Measurements from ENCODE around the gene MIOX. TPM values are rescaled to one million over a fixed set of nuclear protein-coding genes. Genes with fewer than 3 reads are reported as not detected.

The MIOX gene
- total and polyA plus RNA-seq, 9 of the 15 experiments (the other 6 are each of a cell fraction or from before 2014, with no cell fraction given) = 0.08 TPM; not detected in 8

DNA sequence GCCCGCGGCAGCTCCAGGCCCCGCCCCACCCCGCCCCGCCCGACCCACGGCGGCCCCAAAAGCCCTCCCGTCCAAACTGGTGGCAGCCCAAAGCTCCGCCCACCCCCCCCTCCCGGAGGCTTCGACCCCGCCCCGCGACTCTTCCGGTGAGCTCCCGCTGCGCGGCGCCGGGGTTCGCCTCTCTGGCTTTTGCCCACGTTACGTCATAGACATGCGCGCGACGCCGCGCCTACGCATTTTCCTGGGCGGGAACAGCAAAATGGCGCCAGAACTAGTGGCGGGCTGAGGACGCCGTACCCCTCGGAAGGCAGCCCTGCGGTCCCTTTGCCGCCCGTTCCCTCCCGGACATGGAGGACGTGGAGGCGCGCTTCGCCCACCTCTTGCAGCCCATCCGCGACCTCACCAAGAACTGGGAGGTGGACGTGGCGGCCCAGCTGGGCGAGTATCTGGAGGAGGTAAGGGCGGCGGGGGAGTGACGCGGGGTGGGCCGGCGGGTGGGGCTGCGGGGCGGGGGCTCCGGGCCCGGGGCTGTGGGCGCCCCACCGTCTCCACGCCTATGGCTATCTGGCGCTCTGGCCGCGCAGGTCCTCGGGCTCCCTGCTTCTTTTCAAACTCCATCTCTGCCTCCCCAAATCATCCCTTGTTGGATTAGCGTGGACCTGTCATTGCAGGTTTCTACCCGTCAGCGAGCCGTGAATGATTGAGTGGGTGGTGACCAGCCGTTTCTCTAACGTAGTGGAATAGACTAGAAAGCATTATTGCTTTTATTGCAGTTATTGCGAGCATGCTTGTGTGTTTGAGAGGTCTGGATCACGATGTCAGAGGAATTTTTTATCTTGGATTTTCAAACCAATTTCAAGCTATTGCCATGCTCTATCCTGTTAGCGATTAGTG, 21.6 kb downstream of the MIOX start, which contains the start of gene NCAPH2 (continued):
- TF ChIP-seq, protein P1, sequence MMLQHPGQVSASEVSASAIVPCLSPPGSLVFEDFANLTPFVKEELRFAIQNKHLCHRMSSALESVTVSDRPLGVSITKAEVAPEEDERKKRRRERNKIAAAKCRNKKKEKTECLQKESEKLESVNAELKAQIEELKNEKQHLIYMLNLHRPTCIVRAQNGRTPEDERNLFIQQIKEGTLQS (IDR thresholded peaks at IDR 0.05) = peak; percentile 77
- TF ChIP-seq, protein P1 (CRISPR knock-in tag; conservative IDR thresholded peaks at IDR 0.05) = no peak
- no peak for TF ChIP-seq ZNF785 (CRISPR knock-in tag; IDR thresholded peaks at IDR 0.05)
- TF ChIP-seq, protein P2, sequence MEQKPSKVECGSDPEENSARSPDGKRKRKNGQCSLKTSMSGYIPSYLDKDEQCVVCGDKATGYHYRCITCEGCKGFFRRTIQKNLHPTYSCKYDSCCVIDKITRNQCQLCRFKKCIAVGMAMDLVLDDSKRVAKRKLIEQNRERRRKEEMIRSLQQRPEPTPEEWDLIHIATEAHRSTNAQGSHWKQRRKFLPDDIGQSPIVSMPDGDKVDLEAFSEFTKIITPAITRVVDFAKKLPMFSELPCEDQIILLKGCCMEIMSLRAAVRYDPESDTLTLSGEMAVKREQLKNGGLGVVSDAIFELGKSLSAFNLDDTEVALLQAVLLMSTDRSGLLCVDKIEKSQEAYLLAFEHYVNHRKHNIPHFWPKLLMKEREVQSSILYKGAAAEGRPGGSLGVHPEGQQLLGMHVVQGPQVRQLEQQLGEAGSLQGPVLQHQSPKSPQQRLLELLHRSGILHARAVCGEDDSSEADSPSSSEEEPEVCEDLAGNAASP (IDR thresholded peaks at IDR 0.05) = no peak
- TF ChIP-seq, protein P3, sequence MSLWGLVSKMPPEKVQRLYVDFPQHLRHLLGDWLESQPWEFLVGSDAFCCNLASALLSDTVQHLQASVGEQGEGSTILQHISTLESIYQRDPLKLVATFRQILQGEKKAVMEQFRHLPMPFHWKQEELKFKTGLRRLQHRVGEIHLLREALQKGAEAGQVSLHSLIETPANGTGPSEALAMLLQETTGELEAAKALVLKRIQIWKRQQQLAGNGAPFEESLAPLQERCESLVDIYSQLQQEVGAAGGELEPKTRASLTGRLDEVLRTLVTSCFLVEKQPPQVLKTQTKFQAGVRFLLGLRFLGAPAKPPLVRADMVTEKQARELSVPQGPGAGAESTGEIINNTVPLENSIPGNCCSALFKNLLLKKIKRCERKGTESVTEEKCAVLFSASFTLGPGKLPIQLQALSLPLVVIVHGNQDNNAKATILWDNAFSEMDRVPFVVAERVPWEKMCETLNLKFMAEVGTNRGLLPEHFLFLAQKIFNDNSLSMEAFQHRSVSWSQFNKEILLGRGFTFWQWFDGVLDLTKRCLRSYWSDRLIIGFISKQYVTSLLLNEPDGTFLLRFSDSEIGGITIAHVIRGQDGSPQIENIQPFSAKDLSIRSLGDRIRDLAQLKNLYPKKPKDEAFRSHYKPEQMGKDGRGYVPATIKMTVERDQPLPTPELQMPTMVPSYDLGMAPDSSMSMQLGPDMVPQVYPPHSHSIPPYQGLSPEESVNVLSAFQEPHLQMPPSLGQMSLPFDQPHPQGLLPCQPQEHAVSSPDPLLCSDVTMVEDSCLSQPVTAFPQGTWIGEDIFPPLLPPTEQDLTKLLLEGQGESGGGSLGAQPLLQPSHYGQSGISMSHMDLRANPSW (CRISPR knock-in tag; IDR thresholded peaks at IDR 0.05) = no peak
- TF ChIP-seq ZNF253 (CRISPR knock-in tag; conservative IDR thresholded peaks at IDR 0.05) = no peak
- TF ChIP-seq, protein P4, sequence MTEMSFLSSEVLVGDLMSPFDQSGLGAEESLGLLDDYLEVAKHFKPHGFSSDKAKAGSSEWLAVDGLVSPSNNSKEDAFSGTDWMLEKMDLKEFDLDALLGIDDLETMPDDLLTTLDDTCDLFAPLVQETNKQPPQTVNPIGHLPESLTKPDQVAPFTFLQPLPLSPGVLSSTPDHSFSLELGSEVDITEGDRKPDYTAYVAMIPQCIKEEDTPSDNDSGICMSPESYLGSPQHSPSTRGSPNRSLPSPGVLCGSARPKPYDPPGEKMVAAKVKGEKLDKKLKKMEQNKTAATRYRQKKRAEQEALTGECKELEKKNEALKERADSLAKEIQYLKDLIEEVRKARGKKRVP (CRISPR knock-in tag; IDR thresholded peaks at IDR 0.05) = no peak
- no peak for TF ChIP-seq ZNF143 (CRISPR knock-in tag; IDR thresholded peaks at IDR 0.05)
- peak; percentile 18; the same call in 1 of the 2 replicates for TF ChIP-seq JUN (IDR thresholded peaks at IDR 0.05; ENCODE audit: borderline replicate concordance, low read depth, low read length)
- TF ChIP-seq JUN (CRISPR knock-in tag; IDR thresholded peaks at IDR 0.05; ENCODE audit: borderline replicate concordance) = no peak
- no peak; the same call in 1 of the 2 replicates for TF ChIP-seq ETV1 (tag; conservative IDR thresholded peaks at IDR 0.05; ENCODE audit: low read depth)
- TF ChIP-seq KLF6 (CRISPR knock-in tag; IDR thresholded peaks at IDR 0.05; ENCODE audit: borderline replicate concordance) = peak; percentile 22; the same call in 1 of the 2 replicates
- TF ChIP-seq KHSRP (IDR thresholded peaks at IDR 0.05) = peak; percentile 58; the same call in 1 of the 2 replicates
- TF ChIP-seq MECOM (CRISPR knock-in tag; IDR thresholded peaks at IDR 0.05) = no peak
- peak; percentile 89 for TF ChIP-seq GABPA (tag; conservative IDR thresholded peaks at IDR 0.05; ENCODE audit: low read depth)
- TF ChIP-seq KAT8 (IDR thresholded peaks at IDR 0.05; ENCODE audit: low read depth) = no peak
- TF ChIP-seq, protein P5, sequence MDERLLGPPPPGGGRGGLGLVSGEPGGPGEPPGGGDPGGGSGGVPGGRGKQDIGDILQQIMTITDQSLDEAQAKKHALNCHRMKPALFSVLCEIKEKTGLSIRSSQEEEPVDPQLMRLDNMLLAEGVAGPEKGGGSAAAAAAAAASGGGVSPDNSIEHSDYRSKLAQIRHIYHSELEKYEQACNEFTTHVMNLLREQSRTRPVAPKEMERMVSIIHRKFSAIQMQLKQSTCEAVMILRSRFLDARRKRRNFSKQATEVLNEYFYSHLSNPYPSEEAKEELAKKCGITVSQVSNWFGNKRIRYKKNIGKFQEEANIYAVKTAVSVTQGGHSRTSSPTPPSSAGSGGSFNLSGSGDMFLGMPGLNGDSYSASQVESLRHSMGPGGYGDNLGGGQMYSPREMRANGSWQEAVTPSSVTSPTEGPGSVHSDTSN (CRISPR knock-in tag; IDR thresholded peaks at IDR 0.05; ENCODE audit: low read depth) = no peak
- TF ChIP-seq, protein P5 (tag; conservative IDR thresholded peaks at IDR 0.05; ENCODE audit: low read depth) = peak; percentile 60
- TF ChIP-seq MTA3 (IDR thresholded peaks at IDR 0.05; ENCODE audit: borderline replicate concordance) = peak; percentile 46; the same call in 1 of the 2 replicates
